GM12878 (cell line): ENCODE data around the gene LCT. TPM values are rescaled to one million over a fixed set of nuclear protein-coding genes. Genes with fewer than 3 reads are reported as not detected.

Experiments
- ATAC-seq: fragments of 200-7000 bp; cut with Tn5 transposase; 3 replicates; pipeline ENCODE4 v1.9.1; 2020; ENCODE audit warnings: mild to moderate bottlenecking, moderate library complexity
- BruUV-seq: library from RNA; stranded (reverse); fragments of 400-500 nt; replicated peaks from 2 replicates; lab custom pipeline; 2021; lab: Mats Ljungman, UMichigan
- CTCF ChIA-PET: fragments of 300-600 bp; sonication (Branson Sonifier 250); formaldehyde crosslinking; extraction: SDS; loops from one replicate; lab custom pipeline; 2021; ENCODE audit warnings: inconsistent platforms; lab: Yijun Ruan, JAX
- POLR2A ChIA-PET: fragments of 350-600 bp; formaldehyde crosslinking; extraction: SDS; loops from one replicate; lab custom pipeline; 2021; ENCODE audit warnings: inconsistent platforms; lab: Charles Lee
- RAD21 ChIA-PET: fragments of 300-600 bp; sonication (Branson Sonifier 250); formaldehyde crosslinking; loops from one replicate; lab custom pipeline; 2023; ENCODE audit warnings: antibody characterized with exemption; ENCODE audit not compliant: unreplicated experiment; lab: Charles Lee
- SMC1A ChIA-PET: fragments of 300-600 bp; sonication (Branson Sonifier 250); formaldehyde crosslinking; loops from one replicate; lab custom pipeline; 2023; ENCODE audit not compliant: unreplicated experiment, uncharacterized antibody; lab: Charles Lee
- DNase-seq: peaks from one replicate; pipeline ENCODE4 v3.0.0-alpha.2; 2011; ENCODE audit warnings: low read depth, low spot score
- FAIRE-seq: peaks from 3 replicates; lab custom pipeline; 2011; peaks lifted over from hg19 to GRCh38; lab: Jason Lieb, UNC
- H2AFZ ChIP-seq: 2 replicates; pipeline ENCODE4 v1.6.0; 2011; ENCODE audit warnings: low read depth, low read length, control low read depth; ENCODE audit not compliant: control insufficient read depth
- H3K27ac ChIP-seq: 2 replicates; pipeline ENCODE4 v1.5.1; 2011; ENCODE audit warnings: control low read depth; ENCODE audit not compliant: control insufficient read depth, insufficient read depth
- H3K27me3 ChIP-seq, 2 experiments: replicated peaks in 1 of 2; 2 replicates each; pipeline versions ENCODE4 v1.6.0 to v1.6.1; 2011; ENCODE audit warnings: low read length in 1 of 2; ENCODE audit not compliant: control insufficient read depth in 2 of 2, insufficient read depth in 2 of 2
- H3K36me3 ChIP-seq, 2 experiments: 2 replicates each; pipeline ENCODE4 v1.5.1; 2011; ENCODE audit warnings: low read length in 1 of 2; ENCODE audit not compliant: control insufficient read depth in 2 of 2, insufficient read depth in 2 of 2
- H3K4me1 ChIP-seq: 2 replicates; pipeline ENCODE4 v1.6.1; 2011; ENCODE audit warnings: mild to moderate bottlenecking, low read length, moderate library complexity, mixed read lengths; ENCODE audit not compliant: control insufficient read depth, insufficient read depth
- H3K4me2 ChIP-seq: 2 replicates; pipeline ENCODE4 v1.6.0; 2011; ENCODE audit warnings: control low read depth; ENCODE audit not compliant: control insufficient read depth, insufficient read depth
- H3K4me3 ChIP-seq: fragments of 200-600 bp; sonication (generic); 2 replicates; pipeline ENCODE4 v1.5.1; 2016
- H3K79me2 ChIP-seq: 2 replicates; pipeline ENCODE4 v1.6.0; 2011; ENCODE audit warnings: low read length; ENCODE audit not compliant: control insufficient read depth, insufficient read depth
- H3K9ac ChIP-seq: 2 replicates; pipeline ENCODE4 v1.8.0; 2011; ENCODE audit warnings: low read length, control low read depth, mixed read lengths; ENCODE audit not compliant: control insufficient read depth, insufficient read depth
- H3K9me3 ChIP-seq: replicated peaks from 3 replicates; pipeline ENCODE4 v1.5.1; 2011; ENCODE audit warnings: mild to moderate bottlenecking, low read length; ENCODE audit not compliant: control insufficient read depth, insufficient read depth
- H4K20me1 ChIP-seq: 2 replicates; pipeline ENCODE4 v1.6.0; 2011; ENCODE audit not compliant: control insufficient read depth, insufficient read depth
- CBX5 ChIP-seq: sonication (generic); IDR thresholded peaks from 2 replicates; pipeline ENCODE4 v1.6.1; 2016; ENCODE audit warnings: low read depth, moderate library complexity, mild to moderate bottlenecking, inconsistent platforms
- IKZF1 ChIP-seq: fragments of 450-650 bp; conservative IDR thresholded peaks from 2 replicates; pipeline ENCODE4 v1.6.1; 2017; ENCODE audit warnings: antibody characterized with exemption, mild to moderate bottlenecking
- KAT2A ChIP-seq: conservative IDR thresholded peaks from 2 replicates; pipeline ENCODE4 v1.6.1; 2011; ENCODE audit warnings: low read depth, low read length; ENCODE audit not compliant: control insufficient read depth
- NBN ChIP-seq: fragments of 450-650 bp; IDR thresholded peaks from 2 replicates; pipeline ENCODE4 v1.6.1; 2016
- PAX8 ChIP-seq: fragments of 450-650 bp; IDR thresholded peaks from 2 replicates; pipeline ENCODE4 v1.6.1; 2017; ENCODE audit warnings: mild to moderate bottlenecking, moderate library complexity
- PBX3 ChIP-seq: IDR thresholded peaks from 2 replicates; pipeline ENCODE4 v1.6.1; 2011; ENCODE audit warnings: mild to moderate bottlenecking, low read depth, low read length, moderate library complexity; ENCODE audit not compliant: insufficient replicate concordance
- POLR2AphosphoS5 ChIP-seq: IDR thresholded peaks from 2 replicates; pipeline ENCODE4 v1.6.1; 2011; ENCODE audit warnings: mild to moderate bottlenecking, low read length, inconsistent platforms
- SMAD5 ChIP-seq: IDR thresholded peaks from 2 replicates; pipeline ENCODE4 v1.6.1; 2016; ENCODE audit warnings: antibody characterized with exemption, low read depth
- SREBF1 ChIP-seq: IDR thresholded peaks from 2 replicates; pipeline ENCODE4 v1.6.1; 2012; ENCODE audit warnings: mild to moderate bottlenecking, low read length
- ZNF24 ChIP-seq: fragments of 450-650 bp; IDR thresholded peaks from 2 replicates; pipeline ENCODE4 v1.6.1; 2017; ENCODE audit warnings: antibody characterized with exemption, mild to moderate bottlenecking
- ZZZ3 ChIP-seq: IDR thresholded peaks from 2 replicates; pipeline ENCODE4 v1.6.1; 2011; ENCODE audit warnings: low read depth; ENCODE audit not compliant: control insufficient read depth, insufficient read length
- WGBS: methylation state at CpG from one replicate; pipeline ENCODE4 v1.1.6; 2016; ENCODE audit warnings: low lambda C conversion rate; ENCODE audit not compliant: insufficient replicate concordance, insufficient coverage; ENCODE audit errors: missing lambda C conversion rate; 5-methylcytosine and 5-hydroxymethylcytosine counted together
- in situ Hi-C: fragments of 300-500 bp; cut with MboI; formaldehyde crosslinking; loops from 9 replicates; pipeline ENCODE4 v1.14.3; 2018; ENCODE audit warnings: mixed read lengths
- intact Hi-C: fragments of 100-400 bp; cut with micrococcal nuclease; formaldehyde crosslinking; loops from one replicate; pipeline ENCODE4 v1.14.2; 2022; ENCODE audit not compliant: unreplicated experiment
- polyA plus RNA-seq, 11 experiments: library from polyadenylated mRNA; depleted of rRNA in 4 of 11; unstranded in 6 of 11; stranded (reverse) in 5 of 11; fragments of >200 nt; fragmentation: Nextera tagmentation in 4 of 11; fragmentation: Illumina TruSeq in 1 of 11; extraction: Ambion mirVana in 4 of 11; extraction: Trizol in 1 of 11; gene quantifications; 1 replicate in 1 of 11; 2 replicates in 10 of 11; pipeline versions ENCODE4 v1.2.1 to v1.2.3, GENCODE V29; 2011 to 2016; ENCODE audit warnings: inconsistent platforms in 2 of 11, missing spikeins in 2 of 11, low read depth in 1 of 11
- total RNA-seq, 4 experiments: library from RNA; depleted of rRNA in 3 of 4; stranded (reverse); fragments of >200 nt in 3 of 4; fragmentation: Illumina TruSeq in 1 of 4; extraction: Trizol in 1 of 4; gene quantifications; 2 replicates each; pipeline versions ENCODE4 v1.2.1 to v1.2.3, GENCODE V29; 2013 to 2021

LCT gene
- total and polyA plus RNA-seq, 10 of the 15 experiments (the other 5 are each of a cell fraction or from before 2014, with no cell fraction given), result 0.02 to 0.09 (median 0.07) TPM; not detected in 3

GRCh38 chr2:135762530-135762929 is 74.5 kb downstream of the LCT start:
- H3K27me3 ChIP-seq, result no peaks in the 10 kb centered on the region
- H3K4me2 ChIP-seq, result no peak overlapping the region
- BruUV-seq, result no TSS peak
- ChIA-PET CTCF (interaction anchor here (0.8 kb wide), 1 partner anchor 135 kb away, joined by 3 read pairs; no protein-coding TSS in a partner anchor), SMC1A (interaction anchor here (1.4 kb wide), 1 partner anchor 30 kb away, joined by 5 read pairs; no protein-coding TSS in a partner anchor), POLR2A (interaction anchor here (1.0 kb wide), 2 partner anchors 8 to 17 kb away, joined by 3 to 5 read pairs; no protein-coding TSS in a partner anchor), RAD21 (no interaction called here)
- no peaks in the 10 kb centered on the region for H3K79me2 ChIP-seq
- no peaks in the 10 kb centered on the region; the same call in 2 of the 3 replicates for H3K9me3 ChIP-seq
- DNase-seq, result no peak
- in situ Hi-C loops (no loop called here), intact Hi-C loops (no loop called here)
- 87% methylated on average over 1 of the region's 1 CpG for WGBS
- H4K20me1 ChIP-seq, result no peaks in the 10 kb centered on the region
- no peak for FAIRE-seq
- H3K4me3 ChIP-seq, result no peak overlapping the region
- H2AFZ ChIP-seq, result no peak overlapping the region
- H3K9ac ChIP-seq, result no peak overlapping the region
- H3K27ac ChIP-seq, result no peak overlapping the region
- ATAC-seq, result no peak
- TF ChIP-seq CBX5 (no peak), SREBF1 (no peak), SMAD5 (no peak), PAX8 (no peak), PBX3 (no peak), IKZF1 (no peak), POLR2AphosphoS5 (no peak), ZZZ3 (no peak), KAT2A (no peak), ZNF24 (no peak), NBN (no peak)
- H3K4me1 ChIP-seq, result no peaks in the 10 kb centered on the region
- peaks cover 5 to 17% of the 10 kb centered on the region in 2 experiments; a peak in 3 of 4 replicates for H3K36me3 ChIP-seq
